Endothelial cell of umbilical vein (primary cell): ENCODE measurements around the gene ABCD1. TPM values are rescaled to one million over a fixed set of nuclear protein-coding genes. Genes with fewer than 3 reads are reported as not detected.

ENCODE experiments used
- BruUV-seq: library from RNA; stranded (reverse); fragments of 400-500 nt; replicated peaks from 2 replicates; lab custom pipeline; 2021; lab: Mats Ljungman, UMichigan
- CTCF ChIA-PET: fragments of 300-600, 350-600 bp; sonication (Branson Sonifier 250); formaldehyde crosslinking; loops from one replicate; lab custom pipeline; 2021; ENCODE audit warnings: antibody characterized with exemption, inconsistent platforms; lab: Charles Lee
- POLR2A ChIA-PET: fragments of 300-600, 350-600 bp; sonication (Branson Sonifier 250); formaldehyde crosslinking; loops from one replicate; lab custom pipeline; 2021; ENCODE audit warnings: antibody characterized with exemption, inconsistent platforms; lab: Charles Lee
- DNase-seq: peaks from one replicate; pipeline ENCODE4 v3.0.0-alpha.2; 2011; ENCODE audit warnings: low read depth, low spot score
- FAIRE-seq: peaks from 2 replicates; lab custom pipeline; 2011; peaks lifted over from hg19 to GRCh38; lab: Jason Lieb, UNC
- H2AFZ ChIP-seq: 2 replicates; pipeline ENCODE4 v1.6.0; 2012; ENCODE audit warnings: low read depth, low read length, control low read depth, inconsistent platforms
- H3K27ac ChIP-seq: 2 replicates; pipeline ENCODE4 v1.5.1; 2011; ENCODE audit warnings: low read depth, mild to moderate bottlenecking, control low read depth, low read length, moderate library complexity; ENCODE audit not compliant: insufficient read depth
- H3K27me3 ChIP-seq, 2 experiments: 2 replicates each; pipeline versions ENCODE4 v1.6.0 to v1.6.1; 2011; ENCODE audit warnings: low read length in 2 of 2, mixed read lengths in 1 of 2; ENCODE audit not compliant: control insufficient read depth in 2 of 2, insufficient read depth in 2 of 2
- H3K36me3 ChIP-seq, 2 experiments: 2 replicates in 1 of 2; 3 replicates in 1 of 2; pipeline ENCODE4 v1.5.1; 2011; ENCODE audit warnings: low read length in 2 of 2, mild to moderate bottlenecking in 1 of 2, moderate library complexity in 1 of 2; ENCODE audit not compliant: control insufficient read depth in 2 of 2, insufficient read depth in 2 of 2; ENCODE audit errors: extremely low read depth in 1 of 2
- H3K4me1 ChIP-seq: 3 replicates; pipeline ENCODE4 v1.5.1; 2011; ENCODE audit warnings: mild to moderate bottlenecking, low read length; ENCODE audit not compliant: control insufficient read depth, insufficient read depth; ENCODE audit errors: extremely low read depth
- H3K4me2 ChIP-seq: 2 replicates; pipeline ENCODE4 v1.6.1; 2011; ENCODE audit warnings: low read length, control low read depth, mixed read lengths; ENCODE audit not compliant: insufficient read depth
- H3K4me3 ChIP-seq, 3 experiments: fragments of 200-600 bp in 1 of 3; sonication (generic), shearing (Covaris generic) in 1 of 3; replicated peaks in 1 of 3; 2 replicates each; pipeline ENCODE4 v1.5.1; 2011 to 2016; ENCODE audit warnings: control low read depth in 3 of 3, low read length in 3 of 3, mild to moderate bottlenecking in 2 of 3, inconsistent platforms in 1 of 3, low read depth in 1 of 3, moderate library complexity in 1 of 3; ENCODE audit not compliant: insufficient read depth in 1 of 3
- H3K79me2 ChIP-seq: 2 replicates; pipeline ENCODE4 v1.6.0; 2012; ENCODE audit warnings: low read length, inconsistent platforms; ENCODE audit not compliant: control insufficient read depth, insufficient read depth
- H3K9ac ChIP-seq: replicated peaks from 2 replicates; pipeline ENCODE3; 2011; ENCODE audit warnings: low read length, control low read depth; ENCODE audit not compliant: insufficient read depth; ENCODE audit errors: extremely low read depth
- H3K9me1 ChIP-seq: replicated peaks from 3 replicates; pipeline ENCODE4 v1.6.0; 2011; ENCODE audit warnings: mild to moderate bottlenecking, low read length; ENCODE audit not compliant: control insufficient read depth, insufficient read depth; ENCODE audit errors: extremely low read depth
- H3K9me3 ChIP-seq: replicated peaks from 2 replicates; pipeline ENCODE4 v1.5.1; 2012; ENCODE audit warnings: low read length, inconsistent platforms; ENCODE audit not compliant: control insufficient read depth, insufficient read depth
- H4K20me1 ChIP-seq: replicated peaks from 2 replicates; pipeline ENCODE3; 2011; ENCODE audit warnings: mild to moderate bottlenecking, low read length; ENCODE audit not compliant: control insufficient read depth, insufficient read depth; ENCODE audit errors: extremely low read depth
- EZH2 ChIP-seq: IDR thresholded peaks from 2 replicates; pipeline ENCODE4 v1.6.1; 2012; ENCODE audit warnings: borderline replicate concordance, low read depth, mild to moderate bottlenecking, moderate library complexity, low read length, inconsistent platforms; ENCODE audit not compliant: severe bottlenecking
- FOS ChIP-seq: IDR thresholded peaks from 2 replicates; pipeline ENCODE4 v1.6.1; 2011; ENCODE audit warnings: mild to moderate bottlenecking, low read length, moderate library complexity, borderline replicate concordance; ENCODE audit not compliant: insufficient read depth
- GATA2 ChIP-seq: IDR thresholded peaks from 2 replicates; pipeline ENCODE4 v1.7.0; 2011; ENCODE audit warnings: low read depth, mild to moderate bottlenecking, moderate library complexity, mixed read lengths, low read length; ENCODE audit not compliant: insufficient read length, insufficient read depth
- JUN ChIP-seq: IDR thresholded peaks from 2 replicates; pipeline ENCODE4 v1.6.1; 2011; ENCODE audit warnings: borderline replicate concordance, low read depth; ENCODE audit not compliant: insufficient read length, insufficient read depth
- MYC ChIP-seq: IDR thresholded peaks from one replicate; pipeline ENCODE4 v1.6.1; 2011; ENCODE audit warnings: mild to moderate bottlenecking, low read depth, low read length
- POLR2A ChIP-seq: IDR thresholded peaks from 2 replicates; pipeline ENCODE4 v1.6.1; 2012; ENCODE audit warnings: low read depth, mild to moderate bottlenecking, control low read depth, low read length
- POLR2AphosphoS5 ChIP-seq: IDR thresholded peaks from 2 replicates; pipeline ENCODE4 v1.6.1; 2012; ENCODE audit warnings: low read depth, mild to moderate bottlenecking, control low read depth, low read length, moderate library complexity; ENCODE audit not compliant: insufficient read depth
- dilution Hi-C: fragments of 300-500 bp; cut with MboI; formaldehyde crosslinking; loops from one replicate; pipeline ENCODE4 v1.15.0; 2019; ENCODE audit warnings: low sequenced_read_pairs; ENCODE audit not compliant: extremely low pct_ligation_motif_present
- intact Hi-C: fragments of 100-400 bp; cut with micrococcal nuclease; formaldehyde crosslinking; loops from one replicate; pipeline ENCODE4 v1.10.0; 2022
- polyA plus RNA-seq, 4 experiments: library from polyadenylated mRNA; depleted of rRNA in 3 of 4; stranded (reverse) in 3 of 4; unstranded in 1 of 4; fragments of >200 nt; gene quantifications; 2 replicates each; pipeline versions ENCODE4 v1.2.1 to v1.2.3, GENCODE V29; 2011 to 2012; ENCODE audit warnings: missing spikeins in 1 of 4
- total RNA-seq: library from RNA; stranded (reverse); gene quantifications from 2 replicates; pipeline ENCODE4 v1.2.3, GENCODE V29; 2021
- TF ChIP-seq, protein P1 (sequence below), 2 donors: IDR thresholded peaks; 1 replicate in 1 of 2; 2 replicates in 1 of 2; pipeline ENCODE4 v1.5.1; 2011; ENCODE audit warnings: low read length in 2 of 2, mild to moderate bottlenecking in 2 of 2, moderate library complexity in 2 of 2, control low read depth in 1 of 2, inconsistent platforms in 1 of 2, low read depth in 1 of 2; ENCODE audit not compliant: insufficient read depth in 1 of 2; ENCODE audit errors: extremely low read depth in 1 of 2
- TF ChIP-seq, protein P2 (sequence below): IDR thresholded peaks from 2 replicates; pipeline ENCODE4 v1.6.1; 2011; ENCODE audit not compliant: insufficient read depth, insufficient read length

ABCD1 gene
- total and polyA plus RNA-seq, 2 donors (not counting 3 experiments of a cell fraction or from before 2014, with no cell fraction given) = 9.1 to 12.9 TPM

DNA sequence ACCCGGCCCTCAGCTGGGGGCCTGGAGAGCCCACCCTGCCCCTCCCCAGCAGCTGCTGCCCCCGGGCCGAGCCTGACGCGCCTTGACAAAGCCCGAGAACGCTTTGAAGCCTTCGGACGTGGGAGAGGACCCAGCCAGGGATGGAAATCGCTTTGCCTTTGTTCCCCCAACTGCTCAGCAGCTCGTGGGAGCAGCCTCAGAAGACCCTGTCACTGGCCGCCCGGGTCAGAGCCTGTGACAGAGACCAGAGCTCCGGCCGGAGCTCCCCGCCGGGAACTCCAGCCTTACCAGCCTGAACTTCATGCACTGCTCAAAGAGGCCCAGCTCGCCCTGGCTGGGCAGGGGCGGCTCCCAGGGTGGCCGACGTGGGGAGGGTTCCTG, 39.5 kb upstream of the ABCD1 start:
- Histone ChIP-seq H2AFZ (no peak overlapping the region), H3K79me2 (no peaks in the 10 kb centered on the region), H3K4me2 (no peak overlapping the region), H3K4me1 (peaks cover 4% of the 10 kb centered on the region), H3K4me3 (no peak overlapping the region), H3K9me3 (no peaks in the 10 kb centered on the region), H3K9ac (no peak overlapping the region), H3K27me3 (no peaks in the 10 kb centered on the region), H4K20me1 (no peaks in the 10 kb centered on the region), H3K27ac (no peak overlapping the region), H3K9me1 (no peaks in the 10 kb centered on the region), H3K36me3 (no peaks in the 10 kb centered on the region)
- BruUV-seq = no TSS peak
- CTCF ChIA-PET = interaction anchor here (2.8 to 4.2 kb wide), 2 partner anchors 16 to 23 kb away, joined by 18 to 30 read pairs; no protein-coding TSS in a partner anchor
- no peak for DNase-seq
- no peak for TF ChIP-seq POLR2A
- TF ChIP-seq GATA2 = no peak
- TF ChIP-seq, protein P1, sequence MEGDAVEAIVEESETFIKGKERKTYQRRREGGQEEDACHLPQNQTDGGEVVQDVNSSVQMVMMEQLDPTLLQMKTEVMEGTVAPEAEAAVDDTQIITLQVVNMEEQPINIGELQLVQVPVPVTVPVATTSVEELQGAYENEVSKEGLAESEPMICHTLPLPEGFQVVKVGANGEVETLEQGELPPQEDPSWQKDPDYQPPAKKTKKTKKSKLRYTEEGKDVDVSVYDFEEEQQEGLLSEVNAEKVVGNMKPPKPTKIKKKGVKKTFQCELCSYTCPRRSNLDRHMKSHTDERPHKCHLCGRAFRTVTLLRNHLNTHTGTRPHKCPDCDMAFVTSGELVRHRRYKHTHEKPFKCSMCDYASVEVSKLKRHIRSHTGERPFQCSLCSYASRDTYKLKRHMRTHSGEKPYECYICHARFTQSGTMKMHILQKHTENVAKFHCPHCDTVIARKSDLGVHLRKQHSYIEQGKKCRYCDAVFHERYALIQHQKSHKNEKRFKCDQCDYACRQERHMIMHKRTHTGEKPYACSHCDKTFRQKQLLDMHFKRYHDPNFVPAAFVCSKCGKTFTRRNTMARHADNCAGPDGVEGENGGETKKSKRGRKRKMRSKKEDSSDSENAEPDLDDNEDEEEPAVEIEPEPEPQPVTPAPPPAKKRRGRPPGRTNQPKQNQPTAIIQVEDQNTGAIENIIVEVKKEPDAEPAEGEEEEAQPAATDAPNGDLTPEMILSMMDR (IDR thresholded peaks at IDR 0.05; ENCODE audit: extremely low read depth in 1 of 2, insufficient read depth in 1 of 2, low read depth in 1 of 2, low read length in 2 of 2) = no peak
- no peak for TF ChIP-seq JUN
- TF ChIP-seq MYC = no peak
- no peak for TF ChIP-seq POLR2AphosphoS5
- TF ChIP-seq FOS = no peak
- TF ChIP-seq EZH2 = no peak
- TF ChIP-seq, protein P2, sequence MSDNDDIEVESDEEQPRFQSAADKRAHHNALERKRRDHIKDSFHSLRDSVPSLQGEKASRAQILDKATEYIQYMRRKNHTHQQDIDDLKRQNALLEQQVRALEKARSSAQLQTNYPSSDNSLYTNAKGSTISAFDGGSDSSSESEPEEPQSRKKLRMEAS = no peak
- dilution Hi-C loops (no loop called here), intact Hi-C loops (no loop called here)
- POLR2A ChIA-PET = no interaction called here
- no peak for FAIRE-seq
